Mammary epithelial cell (primary cell): ENCODE data around the gene MCM9.

Experiments used
- CTCF ChIP-seq, 2 donors: IDR thresholded peaks in 1 of 2; conservative IDR thresholded peaks in 1 of 2; 2 replicates each; pipeline ENCODE4 v1.5.1; 2011 to 2012; ENCODE audit warnings: inconsistent platforms in 2 of 2, low read length in 2 of 2, mild to moderate bottlenecking in 2 of 2, control low read depth in 1 of 2, low read depth in 1 of 2; ENCODE audit not compliant: insufficient read depth in 1 of 2; ENCODE audit errors: extremely low read depth in 1 of 2
- EZH2 ChIP-seq: IDR thresholded peaks from 2 replicates; pipeline ENCODE4 v1.6.1; 2012; ENCODE audit warnings: low read length, inconsistent platforms, borderline replicate concordance

DNA sequence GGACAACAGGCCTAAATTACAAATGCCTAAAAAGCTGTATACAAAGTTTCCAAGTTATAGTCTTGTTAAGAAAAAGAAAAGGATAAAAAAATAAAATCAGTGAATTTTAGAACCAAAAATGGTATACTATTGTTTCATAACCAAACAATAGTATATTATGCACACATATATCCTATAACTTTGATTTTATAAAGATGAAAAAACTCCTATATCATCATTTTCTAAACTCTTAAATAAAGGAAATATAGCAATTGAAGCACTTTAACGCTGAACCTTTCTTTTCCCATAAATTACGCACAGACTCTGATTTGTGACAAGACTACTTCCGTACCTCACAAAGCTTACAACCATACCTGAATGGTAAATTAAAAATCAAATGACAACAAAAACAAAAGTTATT, 35.9 kb upstream of the MCM9 start:
- TF ChIP-seq CTCF (conservative IDR thresholded peaks at IDR 0.05 in 1 of 2, IDR thresholded peaks at IDR 0.05 in 1 of 2; ENCODE audit: extremely low read depth in 1 of 2, insufficient read depth in 1 of 2, low read depth in 1 of 2, low read length in 2 of 2) (no peak), EZH2 (no peak)
